OCI-LY7 (cell line): ENCODE measurements around the gene USP17L5.
"Not testable (repeated sequence)": the region's sequence is repeated elsewhere in the genome, so short reads cannot be mapped to it uniquely, and the experiment has no call there.

ENCODE experiments used
- CTCF ChIP-seq: fragments of 200-600 bp; sonication (generic); conservative IDR thresholded peaks from 2 replicates; pipeline ENCODE4 v1.5.1; 2014; ENCODE audit warnings: mild to moderate bottlenecking, antibody characterized with exemption, low read length, moderate library complexity, mixed read lengths
- EZH2phosphoT487 ChIP-seq: fragments of 200-600 bp; sonication (generic); IDR thresholded peaks from 2 replicates; pipeline ENCODE4 v1.6.1; 2018; ENCODE audit warnings: low read depth, borderline replicate concordance, mild to moderate bottlenecking, mixed run types, antibody characterized with exemption, low read length, moderate library complexity, mixed read lengths

GRCh38 chr4:9348593-9348992 is 9.4 kb downstream of the USP17L5 start, which contains the start of gene USP17L28:
- TF ChIP-seq CTCF, EZH2phosphoT487: not testable (repeated sequence)
